HepG2 (cell line): ENCODE data around the gene DCTN2. TPM values are rescaled to one million over a fixed set of nuclear protein-coding genes. Genes with fewer than 3 reads are reported as not detected.

Experiments
- AKAP8 ChIP-seq: sonication (generic); formaldehyde crosslinking; IDR thresholded peaks from 2 replicates; pipeline ENCODE4 v1.5.1; 2020; ENCODE audit warnings: mild to moderate bottlenecking, missing genetic modification reagents
- ATAD3A ChIP-seq: sonication (generic); formaldehyde crosslinking; IDR thresholded peaks from 2 replicates; pipeline ENCODE4 v1.4.0; 2020; ENCODE audit warnings: missing genetic modification reagents
- ATF5 ChIP-seq: sonication (generic); formaldehyde crosslinking; IDR thresholded peaks from 2 replicates; pipeline ENCODE4 v1.4.0; 2020; ENCODE audit warnings: mild to moderate bottlenecking, low read depth, missing genetic modification reagents
- BCLAF1 ChIP-seq: fragments of 450-650 bp; IDR thresholded peaks from 2 replicates; pipeline ENCODE4 v1.6.1; 2017; ENCODE audit warnings: mild to moderate bottlenecking
- CBX1 ChIP-seq: IDR thresholded peaks from one replicate; pipeline ENCODE4 v1.6.1; 2016; ENCODE audit warnings: antibody characterized with exemption, low read depth
- CEBPB ChIP-seq: IDR thresholded peaks from 2 replicates; pipeline ENCODE4 v1.6.1; 2011; ENCODE audit warnings: low read depth, low read length, improper control_type of control experiment, borderline replicate concordance
- CHD4 ChIP-seq: fragments of 200-600 bp; sonication (generic); IDR thresholded peaks from 2 replicates; pipeline ENCODE4 v1.7.0; 2017; ENCODE audit warnings: mild to moderate bottlenecking, low read length, borderline replicate concordance
- HMG20B ChIP-seq: conservative IDR thresholded peaks from 2 replicates; pipeline ENCODE4 v1.6.1; 2016; ENCODE audit warnings: missing genetic modification reagents, missing compliant biosample characterization
- HOXD1 ChIP-seq: sonication (generic); formaldehyde crosslinking; IDR thresholded peaks from 2 replicates; pipeline ENCODE4 v1.5.0; 2020; ENCODE audit warnings: missing genetic modification reagents
- MNT ChIP-seq: fragments of 450-650 bp; IDR thresholded peaks from 2 replicates; pipeline ENCODE4 v1.6.1; 2016
- RBM39 ChIP-seq: fragments of 200-400 bp; formaldehyde crosslinking; IDR thresholded peaks from one replicate; pipeline ENCODE4 v1.6.1; 2018; ENCODE audit warnings: antibody characterized with exemption, mild to moderate bottlenecking, low read depth, low read length; ENCODE audit not compliant: poor library complexity, severe bottlenecking
- RXRA ChIP-seq: sonication (generic); formaldehyde crosslinking; IDR thresholded peaks from 2 replicates; pipeline ENCODE4 v1.5.1; 2020; ENCODE audit warnings: missing genetic modification reagents
- SCMH1 ChIP-seq: sonication (generic); formaldehyde crosslinking; IDR thresholded peaks from 2 replicates; pipeline ENCODE4 v1.9.0; 2021; ENCODE audit warnings: missing genetic modification reagents, mild to moderate bottlenecking, borderline replicate concordance
- SMAD3 ChIP-seq: sonication (generic); formaldehyde crosslinking; IDR thresholded peaks from 2 replicates; pipeline ENCODE4 v1.4.0; 2020; ENCODE audit warnings: missing genetic modification reagents
- SYNCRIP ChIP-seq: fragments of 200-400 bp; formaldehyde crosslinking; IDR thresholded peaks from 2 replicates; pipeline ENCODE4 v1.6.1; 2018; ENCODE audit warnings: mild to moderate bottlenecking, low read depth, low read length; ENCODE audit not compliant: insufficient read depth
- TOPORS ChIP-seq: sonication (generic); formaldehyde crosslinking; IDR thresholded peaks from 2 replicates; pipeline ENCODE4 v1.8.0; 2023; ENCODE audit warnings: mild to moderate bottlenecking, missing genetic modification reagents
- ZBTB38 ChIP-seq: sonication (generic); formaldehyde crosslinking; IDR thresholded peaks from 2 replicates; pipeline ENCODE4 v1.5.1; 2020; ENCODE audit warnings: mild to moderate bottlenecking, missing genetic modification reagents
- ZBTB39 ChIP-seq: sonication (generic); formaldehyde crosslinking; IDR thresholded peaks from 2 replicates; pipeline ENCODE4 v1.5.0; 2020; ENCODE audit warnings: missing genetic modification reagents
- ZMAT5 ChIP-seq: sonication (generic); formaldehyde crosslinking; IDR thresholded peaks from 2 replicates; pipeline ENCODE4 v1.5.0; 2020; ENCODE audit warnings: mild to moderate bottlenecking, low read depth, missing genetic modification reagents, borderline replicate concordance
- ZNF547 ChIP-seq: sonication (generic); formaldehyde crosslinking; IDR thresholded peaks from 2 replicates; pipeline ENCODE4 v1.5.1; 2020; ENCODE audit warnings: mild to moderate bottlenecking, missing genetic modification reagents
- ZNF570 ChIP-seq: sonication (generic); formaldehyde crosslinking; IDR thresholded peaks from 2 replicates; pipeline ENCODE4 v1.4.0; 2020; ENCODE audit warnings: mild to moderate bottlenecking, missing genetic modification reagents, borderline replicate concordance
- ZNF580 ChIP-seq: IDR thresholded peaks from 2 replicates; pipeline ENCODE4 v1.6.1; 2016; ENCODE audit warnings: low read depth, borderline replicate concordance
- ZSCAN30 ChIP-seq: sonication (generic); formaldehyde crosslinking; IDR thresholded peaks from 2 replicates; pipeline ENCODE4 v1.5.0; 2020; ENCODE audit warnings: mild to moderate bottlenecking, missing genetic modification reagents
- polyA plus RNA-seq, 8 experiments: library from polyadenylated mRNA; depleted of rRNA in 3 of 8; stranded (reverse) in 7 of 8; unstranded in 1 of 8; fragments of >200 nt; fragmentation: Illumina TruSeq in 4 of 8; extraction: Trizol in 4 of 8; gene quantifications; 2 replicates each; pipeline versions ENCODE4 v1.2.1 to v1.2.3, GENCODE V29; 2011 to 2016; ENCODE audit warnings: low read depth in 4 of 8, missing spikeins in 1 of 8, mixed read lengths in 1 of 8; ENCODE audit not compliant: insufficient read depth in 1 of 8
- total RNA-seq, 5 experiments: library from RNA; depleted of rRNA; stranded (reverse); fragments of >200 nt; fragmentation: Illumina TruSeq; extraction: Trizol; gene quantifications; 2 replicates each; pipeline ENCODE4 v1.2.3, GENCODE V29; 2016; ENCODE audit warnings: low read depth in 1 of 5

The DCTN2 gene
- total and polyA plus RNA-seq, 2 of the 13 experiments (the other 11 are each of a cell fraction or from before 2014, with no cell fraction given), result 72.0 to 77.4 TPM

- TF ChIP-seq MNT (no peak), RBM39 (no peak), ATAD3A (CRISPR knock-in tag) (no peak), ZNF580 (no peak), HMG20B (CRISPR knock-in tag) (no peak), ZSCAN30 (no peak), CBX1 (no peak), ZNF570 (no peak), RXRA (CRISPR knock-in tag) (no peak), CHD4 (no peak), AKAP8 (CRISPR knock-in tag) (no peak), BCLAF1 (no peak), ZBTB39 (CRISPR knock-in tag) (no peak), TOPORS (CRISPR knock-in tag) (no peak), SYNCRIP (no peak), ATF5 (CRISPR knock-in tag) (no peak), ZMAT5 (CRISPR knock-in tag) (no peak), HOXD1 (0 out of 2 replicates have a peak, but pooled peaks have one; percentile 25), SMAD3 (CRISPR knock-in tag) (no peak), ZNF547 (CRISPR knock-in tag) (no peak), CEBPB (no peak), SCMH1 (no peak), ZBTB38 (CRISPR knock-in tag) (no peak)
These were observed 3.1 kb upstream of the DCTN2 start, which contains the start of gene KIF5A (continued) for GRCh38 chr12:57549909-57550640.
